ENCODE data around the gene HSD17B8.

DNA sequence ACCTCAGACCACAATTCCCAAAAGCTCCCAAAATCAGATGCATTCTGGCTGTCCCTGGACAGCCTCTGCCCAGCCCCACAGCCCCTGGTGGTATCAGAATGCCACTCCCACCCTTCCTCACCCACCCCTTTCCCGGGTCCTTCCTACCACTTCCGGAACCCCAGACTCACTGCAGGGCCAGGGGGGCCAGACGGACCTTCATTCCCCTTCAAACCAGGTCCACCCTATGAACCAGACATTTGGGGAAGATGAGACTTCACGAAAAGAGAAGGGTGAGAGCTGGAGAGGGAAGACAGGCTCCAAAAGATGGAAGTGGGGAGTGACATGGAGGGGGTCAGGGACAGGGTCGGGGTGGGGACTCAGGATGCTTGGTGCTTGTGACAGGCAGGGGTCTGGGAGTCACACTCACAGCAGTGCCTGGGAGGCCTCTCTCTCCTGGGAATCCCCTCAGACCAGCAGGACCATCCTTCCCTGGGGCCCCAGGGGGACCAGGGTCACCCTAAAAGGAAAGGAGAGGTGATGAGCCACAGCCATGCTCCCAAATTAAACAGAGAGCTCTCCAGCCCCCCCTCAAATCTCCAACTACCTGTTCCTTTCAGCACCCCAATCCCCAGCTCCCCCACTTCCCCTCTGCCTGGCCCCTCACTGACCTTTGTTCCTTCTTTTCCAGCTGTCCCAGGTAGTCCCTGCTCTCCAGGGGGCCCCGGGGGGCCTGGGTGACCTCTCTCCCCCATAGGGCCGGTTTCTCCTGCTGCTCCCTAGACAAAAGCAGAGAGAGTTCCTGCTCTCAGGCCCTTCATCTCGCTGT lies 32.4 kb upstream of the HSD17B8 start:
- TF ChIP-seq POLR2AphosphoS5 (IDR thresholded peaks at IDR 0.05; ENCODE audit: low read length) = no peak
- no peak for TF ChIP-seq ZNF274 (IDR thresholded peaks at IDR 0.05; ENCODE audit: insufficient read depth, insufficient read length)
- no peak for TF ChIP-seq MAX (IDR thresholded peaks at IDR 0.05; ENCODE audit: low read depth, low read length)
- TF ChIP-seq, protein P1, sequence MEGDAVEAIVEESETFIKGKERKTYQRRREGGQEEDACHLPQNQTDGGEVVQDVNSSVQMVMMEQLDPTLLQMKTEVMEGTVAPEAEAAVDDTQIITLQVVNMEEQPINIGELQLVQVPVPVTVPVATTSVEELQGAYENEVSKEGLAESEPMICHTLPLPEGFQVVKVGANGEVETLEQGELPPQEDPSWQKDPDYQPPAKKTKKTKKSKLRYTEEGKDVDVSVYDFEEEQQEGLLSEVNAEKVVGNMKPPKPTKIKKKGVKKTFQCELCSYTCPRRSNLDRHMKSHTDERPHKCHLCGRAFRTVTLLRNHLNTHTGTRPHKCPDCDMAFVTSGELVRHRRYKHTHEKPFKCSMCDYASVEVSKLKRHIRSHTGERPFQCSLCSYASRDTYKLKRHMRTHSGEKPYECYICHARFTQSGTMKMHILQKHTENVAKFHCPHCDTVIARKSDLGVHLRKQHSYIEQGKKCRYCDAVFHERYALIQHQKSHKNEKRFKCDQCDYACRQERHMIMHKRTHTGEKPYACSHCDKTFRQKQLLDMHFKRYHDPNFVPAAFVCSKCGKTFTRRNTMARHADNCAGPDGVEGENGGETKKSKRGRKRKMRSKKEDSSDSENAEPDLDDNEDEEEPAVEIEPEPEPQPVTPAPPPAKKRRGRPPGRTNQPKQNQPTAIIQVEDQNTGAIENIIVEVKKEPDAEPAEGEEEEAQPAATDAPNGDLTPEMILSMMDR (IDR thresholded peaks at IDR 0.05 in 2 of 3, conservative IDR thresholded peaks at IDR 0.05 in 1 of 3; ENCODE audit: control insufficient read depth in 2 of 3, extremely low read depth in 1 of 3, insufficient read depth in 1 of 3, low read depth in 3 of 3, low read length in 3 of 3) = no peak
- no peak for TF ChIP-seq ZZZ3 (IDR thresholded peaks at IDR 0.05; ENCODE audit: control insufficient read depth, insufficient read length, low read depth)
- no peak for TF ChIP-seq RAD21 (IDR thresholded peaks at IDR 0.05; ENCODE audit: insufficient read depth, low read depth, low read length)
- no peak for TF ChIP-seq ATF7 (IDR thresholded peaks at IDR 0.05; ENCODE audit: low read depth)
- no peak for TF ChIP-seq POLR2A (IDR thresholded peaks at IDR 0.05; ENCODE audit: low read depth, low read length)
- TF ChIP-seq FOXK2 (IDR thresholded peaks at IDR 0.05) = no peak
- TF ChIP-seq LARP7 (IDR thresholded peaks at IDR 0.05) = no peak
- no peak for TF ChIP-seq REST (IDR thresholded peaks at IDR 0.05; ENCODE audit: low read depth, low read length)
- TF ChIP-seq, protein P2, sequence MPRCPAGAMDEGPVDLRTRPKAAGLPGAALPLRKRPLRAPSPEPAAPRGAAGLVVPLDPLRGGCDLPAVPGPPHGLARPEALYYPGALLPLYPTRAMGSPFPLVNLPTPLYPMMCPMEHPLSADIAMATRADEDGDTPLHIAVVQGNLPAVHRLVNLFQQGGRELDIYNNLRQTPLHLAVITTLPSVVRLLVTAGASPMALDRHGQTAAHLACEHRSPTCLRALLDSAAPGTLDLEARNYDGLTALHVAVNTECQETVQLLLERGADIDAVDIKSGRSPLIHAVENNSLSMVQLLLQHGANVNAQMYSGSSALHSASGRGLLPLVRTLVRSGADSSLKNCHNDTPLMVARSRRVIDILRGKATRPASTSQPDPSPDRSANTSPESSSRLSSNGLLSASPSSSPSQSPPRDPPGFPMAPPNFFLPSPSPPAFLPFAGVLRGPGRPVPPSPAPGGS (IDR thresholded peaks at IDR 0.05; ENCODE audit: borderline replicate concordance, insufficient read depth, low read depth, low read length, poor library complexity, severe bottlenecking) = no peak
- TF ChIP-seq MEF2A (IDR thresholded peaks at IDR 0.05; ENCODE audit: insufficient read depth, low read depth, low read length) = no peak
